PC-3 (cell line): ENCODE results near the gene ITGA3. TPM values are rescaled to one million over a fixed set of nuclear protein-coding genes. Genes with fewer than 3 reads are reported as not detected.
"Not testable (repeated sequence)": the region's sequence is repeated elsewhere in the genome, so short reads cannot be mapped to it uniquely, and the experiment has no call there.

Source experiments
- ATAC-seq: fragments of 200-7000 bp; cut with Tn5 transposase; 2 replicates; pipeline ENCODE4 v1.9.1; 2020; ENCODE audit warnings: mild to moderate bottlenecking, moderate library complexity
- BruUV-seq: library from RNA; stranded (reverse); fragments of 400-500 nt; replicated peaks from 2 replicates; lab custom pipeline; 2021; lab: Mats Ljungman, UMichigan
- CTCF ChIA-PET: fragments of 300-600 bp; sonication (Branson Sonifier 250); formaldehyde crosslinking; loops from one replicate; lab custom pipeline; 2022; ENCODE audit warnings: antibody characterized with exemption; lab: Charles Lee
- POLR2A ChIA-PET: fragments of 300-600 bp; sonication (Branson Sonifier 250); formaldehyde crosslinking; loops from one replicate; lab custom pipeline; 2022; ENCODE audit warnings: antibody characterized with exemption; ENCODE audit not compliant: unreplicated experiment; lab: Charles Lee
- DNase-seq: peaks from one replicate; pipeline ENCODE4 v3.0.0-alpha.2; 2015
- H2AFZ ChIP-seq: fragments of 300-600 bp; sonication (generic); 2 replicates; pipeline ENCODE4 v1.6.0; 2016; ENCODE audit warnings: antibody characterized with exemption, low read length
- H3F3A ChIP-seq: fragments of 300-600 bp; sonication (generic); one replicate; pipeline ENCODE4 v1.6.0; 2017; ENCODE audit warnings: antibody characterized with exemption, low read length, control low read depth, mild to moderate bottlenecking; ENCODE audit not compliant: unreplicated experiment
- H3K27ac ChIP-seq: fragments of 300-600 bp; sonication (generic); 2 replicates; pipeline ENCODE4 v1.5.1; 2016; ENCODE audit warnings: mild to moderate bottlenecking, low read length
- H3K27me3 ChIP-seq: fragments of 300-600 bp; sonication (generic); 2 replicates; pipeline ENCODE4 v1.6.1; 2016; ENCODE audit warnings: low read length, mixed read lengths
- H3K36me3 ChIP-seq: fragments of 300-600 bp; sonication (generic); 2 replicates; pipeline ENCODE4 v1.6.1; 2016; ENCODE audit warnings: low read depth, mixed run types, low read length, mixed read lengths
- H3K4me1 ChIP-seq: fragments of 300-600 bp; sonication (generic); 2 replicates; pipeline ENCODE4 v1.5.1; 2016; ENCODE audit warnings: low read length; ENCODE audit not compliant: insufficient read depth
- H3K4me2 ChIP-seq: fragments of 300-600 bp; sonication (generic); 2 replicates; pipeline ENCODE4 v1.6.0; 2016; ENCODE audit warnings: low read length
- H3K4me3 ChIP-seq: fragments of 300-600 bp; sonication (generic); 2 replicates; pipeline ENCODE4 v1.5.1; 2016; ENCODE audit warnings: mild to moderate bottlenecking, low read length, mixed read lengths
- H3K79me2 ChIP-seq: fragments of 300-600 bp; sonication (generic); 2 replicates; pipeline ENCODE4 v1.6.1; 2017; ENCODE audit warnings: low read length, mixed read lengths
- H3K9ac ChIP-seq: fragments of 300-600 bp; sonication (generic); 2 replicates; pipeline ENCODE4 v1.6.0; 2016; ENCODE audit warnings: mild to moderate bottlenecking, low read length
- H3K9me2 ChIP-seq: fragments of 300-600 bp; sonication (generic); replicated peaks from 2 replicates; pipeline ENCODE4 v1.6.1; 2016; ENCODE audit warnings: mixed run types, low read length, mixed read lengths
- H3K9me3 ChIP-seq: fragments of 300-600 bp; sonication (generic); 2 replicates; pipeline ENCODE4 v1.6.1; 2016; ENCODE audit warnings: low read length, mixed read lengths
- H4K20me1 ChIP-seq: fragments of 300-600 bp; sonication (generic); 2 replicates; pipeline ENCODE4 v1.6.1; 2016; ENCODE audit warnings: low read length, mixed read lengths
- EZH2 ChIP-seq: fragments of 300-600 bp; sonication (generic); IDR thresholded peaks from one replicate; pipeline ENCODE4 v1.6.1; 2017; ENCODE audit warnings: antibody characterized with exemption, mild to moderate bottlenecking, low read length; ENCODE audit not compliant: unreplicated experiment
- EZH2phosphoT487 ChIP-seq: fragments of 300-600 bp; sonication (generic); IDR thresholded peaks from 2 replicates; pipeline ENCODE4 v1.6.1; 2018; ENCODE audit warnings: mild to moderate bottlenecking, antibody characterized with exemption, low read length, borderline replicate concordance
- intact Hi-C: fragments of 100-400 bp; cut with micrococcal nuclease; formaldehyde crosslinking; loops from 2 replicates; pipeline ENCODE4 v1.9.0; 2023
- total RNA-seq: library from RNA; depleted of rRNA; stranded (reverse); fragments of >200 nt; gene quantifications from 2 replicates; pipeline ENCODE4 v1.2.3, GENCODE V29; 2014
- TF ChIP-seq, protein P1 (sequence below): fragments of 300-600 bp; sonication (generic); conservative IDR thresholded peaks from 2 replicates; pipeline ENCODE4 v1.5.1; 2017; ENCODE audit warnings: antibody characterized with exemption, low read depth, mild to moderate bottlenecking, low read length

The ITGA3 gene
- total RNA-seq, 1 experiment from 2014 or later: 598 TPM

- no peak for ATAC-seq
- ChIA-PET CTCF (interaction anchor here (0.6 to 1.8 kb wide), 3 partner anchors 31 to 35 kb away, joined by 3 to 7 read pairs (median 4); no protein-coding TSS in a partner anchor), POLR2A (interaction anchor here (0.6 to 1.9 kb wide), 3 partner anchors 32 to 107 kb away, joined by 3 to 7 read pairs (median 4); no protein-coding TSS in a partner anchor)
- peak; percentile 63 for DNase-seq
- Histone ChIP-seq H3F3A (peaks cover 25% of the 10 kb centered on the region), H3K4me3 (peak overlapping the region; percentile 90), H3K27me3 (no peaks in the 10 kb centered on the region), H3K27ac (peak overlapping the region; percentile 96), H3K4me1 (peaks cover 78% of the 10 kb centered on the region), H2AFZ (no peak overlapping the region), H3K9me2 (no peaks in the 10 kb centered on the region), H3K9ac (peak overlapping the region; percentile 95), H3K36me3 (peaks cover 27% of the 10 kb centered on the region), H3K9me3 (no peaks in the 10 kb centered on the region), H3K79me2 (peaks cover 91% of the 10 kb centered on the region), H4K20me1 (peaks cover 36% of the 10 kb centered on the region), H3K4me2 (peak overlapping the region; percentile 97)
- no peak for TF ChIP-seq EZH2
- no peak for TF ChIP-seq EZH2phosphoT487
- TF ChIP-seq, protein P1, sequence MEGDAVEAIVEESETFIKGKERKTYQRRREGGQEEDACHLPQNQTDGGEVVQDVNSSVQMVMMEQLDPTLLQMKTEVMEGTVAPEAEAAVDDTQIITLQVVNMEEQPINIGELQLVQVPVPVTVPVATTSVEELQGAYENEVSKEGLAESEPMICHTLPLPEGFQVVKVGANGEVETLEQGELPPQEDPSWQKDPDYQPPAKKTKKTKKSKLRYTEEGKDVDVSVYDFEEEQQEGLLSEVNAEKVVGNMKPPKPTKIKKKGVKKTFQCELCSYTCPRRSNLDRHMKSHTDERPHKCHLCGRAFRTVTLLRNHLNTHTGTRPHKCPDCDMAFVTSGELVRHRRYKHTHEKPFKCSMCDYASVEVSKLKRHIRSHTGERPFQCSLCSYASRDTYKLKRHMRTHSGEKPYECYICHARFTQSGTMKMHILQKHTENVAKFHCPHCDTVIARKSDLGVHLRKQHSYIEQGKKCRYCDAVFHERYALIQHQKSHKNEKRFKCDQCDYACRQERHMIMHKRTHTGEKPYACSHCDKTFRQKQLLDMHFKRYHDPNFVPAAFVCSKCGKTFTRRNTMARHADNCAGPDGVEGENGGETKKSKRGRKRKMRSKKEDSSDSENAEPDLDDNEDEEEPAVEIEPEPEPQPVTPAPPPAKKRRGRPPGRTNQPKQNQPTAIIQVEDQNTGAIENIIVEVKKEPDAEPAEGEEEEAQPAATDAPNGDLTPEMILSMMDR: no peak
- no TSS peak for BruUV-seq
- intact Hi-C loops: no loop called here
Measured at GRCh38 chr17:50059759-50060273, 3.9 kb downstream of the ITGA3 start.

- TF ChIP-seq EZH2 (no peak), EZH2phosphoT487 (no peak)
- TF ChIP-seq, protein P1: no peak
- Histone ChIP-seq H2AFZ (no peak overlapping the region), H3K4me1 (peaks cover 86% of the 10 kb centered on the region), H3K27me3 (no peaks in the 10 kb centered on the region), H3K36me3 (peaks cover 36% of the 10 kb centered on the region), H3K9ac (peak overlapping the region; percentile 95), H3K27ac (peak overlapping the region; percentile 96), H3K4me2 (peak overlapping the region; percentile 97), H3F3A (peaks cover 32% of the 10 kb centered on the region), H3K9me2 (no peaks in the 10 kb centered on the region), H3K9me3 (no peaks in the 10 kb centered on the region), H3K79me2 (peaks cover 93% of the 10 kb centered on the region), H4K20me1 (peaks cover 36% of the 10 kb centered on the region), H3K4me3 (peak overlapping the region; percentile 90)
- ChIA-PET POLR2A (interaction anchor here (0.5 to 1.9 kb wide), 5 partner anchors 20 to 1343 kb away, joined by 3 to 39 read pairs (median 4); no protein-coding TSS in a partner anchor), CTCF (interaction anchor here (0.6 to 1.9 kb wide), 5 partner anchors 33 to 578 kb away, joined by 3 to 21 read pairs (median 6); no protein-coding TSS in a partner anchor)
- ATAC-seq (no peak), DNase-seq (peak; percentile 70)
- intact Hi-C loops: no loop called here
- no TSS peak for BruUV-seq
Measured at GRCh38 chr17:50060951-50061712, 5.2 kb downstream of the ITGA3 start.

- H3K27ac ChIP-seq: peak overlapping the region; percentile 96
- peaks cover 91% of the 10 kb centered on the region for H3K4me1 ChIP-seq
- H3K27me3 ChIP-seq, ATAC-seq, H2AFZ ChIP-seq, H3K9me2 ChIP-seq, BruUV-seq, H3K9me3 ChIP-seq: not testable (repeated sequence)
- H3K36me3 ChIP-seq: peaks cover 41% of the 10 kb centered on the region
- peaks cover 93% of the 10 kb centered on the region for H3K79me2 ChIP-seq
- H3K4me2 ChIP-seq: peak overlapping the region; percentile 97
- intact Hi-C loops: loop anchor here (1.0 to 2.0 kb wide), 2 partner anchors 33 to 34 kb away; partner anchors contain the start of gene PDK2
- ChIA-PET CTCF (interaction anchor here (0.7 to 1.9 kb wide), 2 partner anchors 34 to 577 kb away, joined by 4 to 21 read pairs; no protein-coding TSS in a partner anchor), POLR2A (interaction anchor here (0.5 to 1.7 kb wide), 4 partner anchors 19 to 1344 kb away, joined by 3 to 39 read pairs (median 4); no protein-coding TSS in a partner anchor)
- DNase-seq: peak; percentile 33
- peak overlapping the region; percentile 95 for H3K9ac ChIP-seq
- peak overlapping the region; percentile 90 for H3K4me3 ChIP-seq
- peaks cover 32% of the 10 kb centered on the region for H3F3A ChIP-seq
- H4K20me1 ChIP-seq: peaks cover 32% of the 10 kb centered on the region
Measured at GRCh38 chr17:50061713-50062045, 5.8 kb downstream of the ITGA3 start.
